ENCODE results near the gene CDH23.

The CDH23 gene

GRCh38 chr10:71467161-71467560 lies 70.4 kb downstream of the CDH23 start:
- no peak for DNase-seq (ENCODE audit: low read depth in 2 of 2)

GRCh38 chr10:71467569-71468362 lies 71.0 kb downstream of the CDH23 start:
- no peak for DNase-seq (ENCODE audit: low read depth in 2 of 2)

- no peak for DNase-seq (ENCODE audit: low read depth in 2 of 2)
Observed at GRCh38 chr10:71468363-71469094, 71.8 kb downstream of the CDH23 start.

DNA sequence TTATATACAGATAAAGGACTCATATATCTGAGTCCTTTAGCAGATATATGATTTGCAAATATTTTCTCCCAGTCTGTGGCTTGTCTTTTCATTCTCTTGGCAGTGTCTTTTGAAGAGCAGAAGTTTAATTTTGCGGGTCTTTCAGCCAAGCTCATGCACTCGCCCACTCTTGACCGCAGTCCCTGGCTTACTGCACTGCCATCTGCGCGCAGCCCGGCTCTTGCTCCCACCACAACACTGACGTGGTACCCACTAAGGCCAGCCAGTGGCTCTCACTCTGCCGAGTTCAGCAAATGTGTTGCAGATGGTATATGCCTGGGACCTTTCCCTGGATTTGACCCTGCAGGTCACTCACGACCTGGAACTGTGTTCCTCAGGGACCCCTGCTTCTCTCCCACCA lies 74.3 kb downstream of the CDH23 start:
- DNase-seq (ENCODE audit: low read depth in 2 of 2): no peak

DNA sequence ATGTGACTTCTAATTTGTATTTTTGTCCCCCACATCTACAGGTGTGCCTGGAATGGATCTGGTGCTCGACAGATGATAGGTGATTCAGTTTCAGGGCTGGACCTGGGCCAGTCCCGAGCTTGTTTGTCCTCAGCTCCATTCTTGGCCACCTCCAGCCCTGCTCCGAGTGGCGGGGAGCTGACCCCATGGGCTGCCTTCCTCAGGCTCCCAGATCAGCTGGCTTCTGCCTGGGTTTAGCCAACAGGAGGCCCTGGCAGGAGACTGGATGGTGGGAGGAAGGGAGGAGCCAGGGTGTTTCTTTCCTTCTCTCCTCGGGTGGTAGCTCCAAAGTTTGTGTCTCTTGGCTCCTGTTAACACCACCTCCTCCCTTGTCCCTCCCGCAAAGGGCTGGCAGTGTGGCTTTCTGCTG lies 75.2 kb downstream of the CDH23 start:
- DNase-seq (ENCODE audit: low read depth in 2 of 2): no peak

DNA sequence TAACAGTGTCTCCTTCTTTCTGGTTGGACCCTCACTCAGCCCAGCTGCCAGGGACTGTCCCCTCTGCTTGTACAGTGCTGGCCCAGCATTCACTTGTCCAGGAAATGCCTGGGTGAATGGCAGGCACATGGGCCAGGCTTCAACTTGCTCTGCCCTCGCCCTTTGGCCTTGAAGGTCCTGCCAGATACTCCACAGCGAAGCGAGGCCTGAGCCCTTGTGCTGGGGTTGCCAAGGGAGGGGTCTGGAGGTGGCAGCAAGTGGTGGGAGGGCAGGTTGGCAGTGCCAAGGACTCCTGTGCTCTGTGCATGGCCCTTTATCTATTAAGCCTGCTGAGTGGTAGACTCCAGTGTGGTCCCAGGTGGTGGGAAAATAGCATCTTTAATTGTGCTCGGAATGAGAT lies 75.7 kb downstream of the CDH23 start:
- no peak for DNase-seq (ENCODE audit: low read depth in 2 of 2)

DNA sequence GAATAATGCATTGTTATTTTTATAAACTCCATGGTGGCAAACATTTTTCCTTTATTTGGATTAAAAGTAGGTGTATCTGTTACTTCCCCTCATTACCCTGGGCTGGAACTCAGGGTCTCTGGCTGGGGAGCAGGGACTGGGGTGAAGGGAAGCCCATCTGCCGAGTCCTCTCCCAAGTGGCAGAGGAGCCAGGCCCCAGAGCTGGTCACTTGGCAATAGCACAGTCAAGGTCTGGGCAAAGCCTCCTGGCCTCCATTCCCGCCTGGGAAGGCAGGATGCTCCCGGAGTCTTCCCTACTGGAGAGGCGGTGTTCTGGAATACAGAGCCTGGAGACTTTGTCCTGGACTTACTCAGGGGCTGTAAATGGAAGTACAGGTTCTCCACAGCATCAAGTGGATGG lies 76.2 kb downstream of the CDH23 start:
- DNase-seq (ENCODE audit: low read depth in 2 of 2): no peak

- DNase-seq (ENCODE audit: low read depth in 2 of 2): no peak
Observed at GRCh38 chr10:71473671-71474599, 77.2 kb downstream of the CDH23 start.

DNA sequence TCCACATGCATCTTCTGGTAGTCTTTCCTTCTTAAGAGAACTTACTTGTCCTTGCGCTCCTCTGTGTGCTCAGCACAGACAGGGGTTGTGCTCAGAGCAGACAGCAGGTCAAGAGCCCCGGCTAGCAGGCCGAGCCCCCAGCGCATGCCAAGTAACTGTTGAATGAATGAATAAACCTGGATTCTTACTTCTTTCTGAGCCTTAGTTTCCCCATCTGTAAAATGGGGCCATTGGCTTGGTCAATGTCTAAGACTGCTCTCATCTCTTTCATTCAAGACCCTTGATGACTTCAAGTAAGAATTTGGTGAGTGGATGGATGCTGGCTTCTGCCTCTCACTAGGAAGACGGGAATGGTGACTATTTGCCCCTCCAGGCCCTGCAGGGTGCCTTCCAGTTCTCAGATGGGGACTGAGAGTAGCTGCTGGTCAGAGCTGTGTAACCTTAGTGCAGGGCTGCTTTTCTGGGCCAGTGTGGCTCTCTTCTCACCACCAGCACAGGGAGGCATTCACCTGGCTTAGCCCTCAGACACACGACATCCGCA lies 78.1 kb downstream of the CDH23 start:
- DNase-seq (ENCODE audit: low read depth in 2 of 2): no peak

- no peak for DNase-seq (ENCODE audit: low read depth in 2 of 2)
Observed at GRCh38 chr10:71475243-71475871, 78.6 kb downstream of the CDH23 start.

- no peak for DNase-seq (ENCODE audit: low read depth in 2 of 2)
Observed at GRCh38 chr10:71476228-71477011, 79.7 kb downstream of the CDH23 start.

DNA sequence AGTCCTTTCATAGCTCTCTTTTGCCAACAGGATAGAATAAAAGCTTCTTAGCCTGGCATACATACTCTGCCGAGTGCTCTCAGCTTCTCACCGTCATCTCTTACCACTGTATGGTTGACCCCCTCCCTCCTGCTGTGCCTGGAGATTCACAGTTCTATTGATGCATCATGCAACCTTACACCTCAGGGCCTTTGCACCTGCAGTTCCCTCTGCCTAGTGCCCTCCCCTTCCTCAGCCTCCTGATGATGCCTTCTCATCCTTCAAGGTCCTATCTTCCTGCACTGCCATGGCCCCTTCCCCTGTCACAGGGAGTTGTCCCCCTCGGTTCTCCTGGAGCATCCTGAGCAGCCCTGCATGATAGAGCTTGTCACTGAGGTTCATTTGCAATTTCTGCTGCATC lies 81.5 kb downstream of the CDH23 start:
- DNase-seq (ENCODE audit: low read depth in 2 of 2): no peak

- DNase-seq (ENCODE audit: low read depth in 2 of 2): no peak
Observed at GRCh38 chr10:71478813-71479365, 82.2 kb downstream of the CDH23 start.

GRCh38 chr10:71479831-71480230 lies 83.1 kb downstream of the CDH23 start:
- no peak for DNase-seq (ENCODE audit: low read depth in 2 of 2)

GRCh38 chr10:71480662-71481061 lies 83.9 kb downstream of the CDH23 start:
- DNase-seq (ENCODE audit: low read depth in 2 of 2): no peak

GRCh38 chr10:71481746-71482410 lies 85.2 kb downstream of the CDH23 start:
- DNase-seq (ENCODE audit: low read depth in 2 of 2): no peak

- DNase-seq (ENCODE audit: low read depth in 2 of 2): no peak
Observed at GRCh38 chr10:71482620-71483019, 85.9 kb downstream of the CDH23 start.

DNA sequence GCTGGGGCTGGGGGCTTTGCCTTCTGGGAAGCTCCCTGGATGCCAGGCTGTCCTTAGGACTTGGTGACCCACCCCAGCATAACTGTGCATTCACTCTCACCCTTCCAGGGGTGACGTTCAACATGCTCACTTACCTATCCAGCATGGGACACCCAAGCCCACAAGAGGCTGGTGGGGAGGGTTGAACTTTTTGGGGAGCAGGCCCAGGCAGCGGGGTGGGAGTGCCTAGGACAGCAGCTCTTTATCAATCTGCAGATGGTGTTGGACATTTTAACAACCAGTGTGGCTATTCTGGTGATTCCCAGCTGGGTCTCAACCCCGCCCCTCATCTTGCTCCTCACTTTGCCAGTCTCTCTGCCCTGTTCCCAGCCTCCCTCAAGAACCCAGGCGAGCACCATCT lies 86.4 kb downstream of the CDH23 start:
- no peak for DNase-seq (ENCODE audit: low read depth in 2 of 2)

DNA sequence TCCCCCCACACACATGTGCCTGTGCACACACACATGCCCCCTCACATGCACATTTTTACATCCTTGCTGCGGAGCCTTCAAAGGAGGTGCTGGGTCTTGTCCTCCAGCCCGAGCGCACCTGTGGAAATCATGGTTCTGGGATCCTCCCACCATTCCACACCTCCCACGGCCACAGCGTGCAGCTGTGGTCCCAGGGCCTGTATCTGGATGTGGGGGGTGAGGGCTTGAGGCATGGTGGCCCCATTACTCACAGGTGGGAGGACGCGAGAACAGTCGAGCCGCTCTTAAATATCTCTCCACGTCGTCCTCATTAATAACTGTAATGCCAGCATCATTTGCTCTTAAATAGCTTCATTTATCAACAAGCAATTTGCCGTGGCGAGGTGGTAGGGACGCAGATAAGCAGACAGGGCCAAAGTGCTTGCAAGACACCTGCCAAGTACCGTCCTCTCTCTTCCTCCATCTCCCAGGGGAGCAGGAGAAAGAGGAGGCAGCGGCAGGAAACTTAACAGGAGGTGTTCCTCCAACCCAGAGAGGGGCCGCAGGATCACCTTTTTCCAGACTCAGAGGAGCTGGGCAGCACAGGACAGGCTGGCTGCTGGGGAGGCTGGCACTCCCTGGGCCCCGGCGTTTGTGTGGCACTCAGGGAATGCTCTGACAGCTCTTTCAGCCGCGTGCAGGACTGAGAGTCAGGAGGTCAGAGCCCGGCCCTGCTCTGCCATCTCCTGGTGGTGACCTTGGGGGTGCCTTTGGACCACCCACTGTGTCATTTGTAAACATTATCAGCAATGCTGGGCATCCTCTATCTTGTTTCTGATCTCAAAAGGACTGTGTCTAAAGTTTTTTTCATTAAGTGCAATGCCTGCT lies 87.4 kb downstream of the CDH23 start:
- DNase-seq (ENCODE audit: low read depth in 2 of 2): no peak

Measured in stimulated activated CD4-positive, alpha-beta T cell treated with anti-CD3 and anti-CD28 coated beads, Interleukin-1b, Interleukin-23, amount 100 ng/mL, for 4 hours (primary cell).